B cell (primary cell): ENCODE measurements around the gene CRYBA4. TPM values are rescaled to one million over a fixed set of nuclear protein-coding genes. Genes with fewer than 3 reads are reported as not detected.
A peak's percentile ranks its signal among the peaks of the same experiment; 100 is the strongest.

ENCODE experiments used
- ATAC-seq: fragments of 200-7000 bp; cut with Tn5 transposase; one replicate; pipeline ENCODE4 v1.10.0; 2021; ENCODE audit warnings: low read depth, mild to moderate bottlenecking, moderate number of reproducible peaks, moderate library complexity
- CTCF ChIA-PET: fragments of 350-600 bp; sonication (Branson Sonifier 250); formaldehyde crosslinking; loops from one replicate; lab custom pipeline; 2021; ENCODE audit warnings: antibody characterized with exemption, inconsistent platforms; lab: Charles Lee
- POLR2A ChIA-PET: fragments of 350-600 bp; sonication (Branson Sonifier 250); formaldehyde crosslinking; loops from one replicate; lab custom pipeline; 2021; ENCODE audit warnings: antibody characterized with exemption; lab: Charles Lee
- DNase-seq: peaks from one replicate; pipeline ENCODE4 v3.0.0; 2013
- H2AFZ ChIP-seq: 2 replicates; pipeline ENCODE4 v1.6.1; 2012; ENCODE audit warnings: mild to moderate bottlenecking, low read depth, low read length; ENCODE audit not compliant: insufficient read depth, poor library complexity, severe bottlenecking
- H3K27ac ChIP-seq, 2 donors: 1 replicate in 1 of 2; 2 replicates in 1 of 2; pipeline ENCODE4 v1.5.1; 2012 to 2013; ENCODE audit warnings: low read length in 2 of 2, mild to moderate bottlenecking in 2 of 2, moderate library complexity in 1 of 2
- H3K27me3 ChIP-seq, 4 experiments: fragments of 200-600 bp in 1 of 4; sonication (generic) in 1 of 4; replicated peaks in 1 of 4; 1 replicate in 2 of 4; 2 replicates in 2 of 4; pipeline versions ENCODE4 v1.6.1 to v1.7.0; 2013 to 2016; ENCODE audit warnings: low read length in 3 of 4, mild to moderate bottlenecking in 2 of 4, mixed read lengths in 1 of 4, moderate library complexity in 1 of 4; ENCODE audit not compliant: insufficient read depth in 4 of 4, control insufficient read depth in 3 of 4; ENCODE audit errors: control extremely low read depth in 1 of 4
- H3K36me3 ChIP-seq, 2 experiments: replicated peaks in 1 of 2; 1 replicate in 1 of 2; 2 replicates in 1 of 2; pipeline versions ENCODE4 v1.6.1 to v1.7.1; 2013; ENCODE audit warnings: low read length in 1 of 2; ENCODE audit not compliant: insufficient read depth in 2 of 2, control insufficient read depth in 1 of 2; ENCODE audit errors: control extremely low read depth in 1 of 2, extremely low read depth in 1 of 2
- H3K4me1 ChIP-seq, 2 donors: fragments of 200-600 bp in 1 of 2; sonication (generic) in 1 of 2; 1 replicate in 1 of 2; 2 replicates in 1 of 2; pipeline versions ENCODE4 v1.5.1 to v1.6.1; 2013 to 2017; ENCODE audit warnings: low read length in 2 of 2; ENCODE audit not compliant: control insufficient read depth in 2 of 2, insufficient read depth in 2 of 2
- H3K4me2 ChIP-seq: replicated peaks from 2 replicates; pipeline ENCODE3; 2012; ENCODE audit warnings: mild to moderate bottlenecking, low read depth, low read length; ENCODE audit not compliant: poor library complexity, severe bottlenecking
- H3K4me3 ChIP-seq, 5 experiments: fragments of 200-600 bp in 1 of 5; sonication (generic) in 1 of 5; 1 replicate in 3 of 5; 2 replicates in 2 of 5; pipeline versions ENCODE4 v1.5.1 to v1.7.0; 2011 to 2016; ENCODE audit warnings: low read length in 4 of 5, mild to moderate bottlenecking in 4 of 5, low read depth in 2 of 5, control low read depth in 1 of 5, moderate library complexity in 1 of 5; ENCODE audit not compliant: insufficient read depth in 1 of 5; ENCODE audit errors: control extremely low read depth in 1 of 5, extremely low read depth in 1 of 5
- H3K79me2 ChIP-seq: fragments of 200-600 bp; sonication (generic); one replicate; pipeline ENCODE4 v1.6.0; 2016; ENCODE audit warnings: low read length; ENCODE audit not compliant: control insufficient read depth, insufficient read depth
- H3K9ac ChIP-seq: fragments of 200-600 bp; sonication (generic); 2 replicates; pipeline ENCODE4 v1.6.1; 2017; ENCODE audit warnings: mild to moderate bottlenecking, low read length, moderate library complexity
- H3K9me3 ChIP-seq, 3 donors: one replicate each; pipeline versions ENCODE4 v1.6.1 to v1.7.1; 2013; ENCODE audit warnings: low read length in 2 of 3; ENCODE audit not compliant: control insufficient read depth in 2 of 3, insufficient read depth in 1 of 3; ENCODE audit errors: control extremely low read depth in 1 of 3
- H4K20me1 ChIP-seq: 2 replicates; pipeline ENCODE4 v1.6.0; 2012; ENCODE audit warnings: mild to moderate bottlenecking, low read length; ENCODE audit not compliant: insufficient read depth, control insufficient read depth, poor library complexity, severe bottlenecking
- H3K27ac Mint-ChIP-seq: one replicate; pipeline ENCODE4 v1.8.0; 2021; ENCODE audit warnings: mixed read lengths
- H3K27me3 Mint-ChIP-seq: one replicate; pipeline ENCODE4 v1.8.0; 2021; ENCODE audit warnings: mixed read lengths
- H3K4me1 Mint-ChIP-seq: one replicate; pipeline ENCODE4 v1.8.0; 2021; ENCODE audit warnings: mixed read lengths
- H3K4me3 Mint-ChIP-seq: one replicate; pipeline ENCODE4 v1.8.0; 2021; ENCODE audit warnings: mixed read lengths
- H3K9me3 Mint-ChIP-seq: one replicate; pipeline ENCODE4 v1.8.0; 2022; ENCODE audit warnings: mixed read lengths; ENCODE audit not compliant: insufficient read depth
- EZH2 ChIP-seq: IDR thresholded peaks from 2 replicates; pipeline ENCODE4 v1.6.1; 2012; ENCODE audit warnings: borderline replicate concordance, low read depth, mild to moderate bottlenecking, moderate library complexity, low read length; ENCODE audit not compliant: insufficient read depth, poor library complexity, severe bottlenecking
- WGBS: methylation state at CpG from one replicate; pipeline ENCODE4 v1.1.5; 2013; ENCODE audit warnings: missing lambda C conversion rate; ENCODE audit not compliant: insufficient coverage; 5-methylcytosine and 5-hydroxymethylcytosine counted together
- intact Hi-C: fragments of 100-400 bp; cut with micrococcal nuclease; formaldehyde crosslinking; loops from one replicate; pipeline ENCODE4 v1.10.0; 2022
- polyA plus RNA-seq: library from polyadenylated mRNA; depleted of rRNA; stranded (reverse); fragments of >200 nt; gene quantifications from 2 replicates; pipeline ENCODE4 v1.2.3, GENCODE V29; 2012
- total RNA-seq, 2 donors: library from RNA; stranded (reverse); fragments of 120-200 nt in 1 of 2; gene quantifications; 1 replicate in 1 of 2; 2 replicates in 1 of 2; pipeline versions ENCODE4 v1.2.3 to v1.2.4, GENCODE V29; 2013 to 2022
- TF ChIP-seq, protein P1 (sequence below): fragments of 200-600 bp; IDR thresholded peaks from one replicate; pipeline ENCODE4 v1.8.0; 2022; ENCODE audit warnings: antibody characterized with exemption, mild to moderate bottlenecking

The CRYBA4 gene
- total and polyA plus RNA-seq, 2 donors (not counting 1 experiment from before 2014, with no cell fraction given) = not detected

DNA sequence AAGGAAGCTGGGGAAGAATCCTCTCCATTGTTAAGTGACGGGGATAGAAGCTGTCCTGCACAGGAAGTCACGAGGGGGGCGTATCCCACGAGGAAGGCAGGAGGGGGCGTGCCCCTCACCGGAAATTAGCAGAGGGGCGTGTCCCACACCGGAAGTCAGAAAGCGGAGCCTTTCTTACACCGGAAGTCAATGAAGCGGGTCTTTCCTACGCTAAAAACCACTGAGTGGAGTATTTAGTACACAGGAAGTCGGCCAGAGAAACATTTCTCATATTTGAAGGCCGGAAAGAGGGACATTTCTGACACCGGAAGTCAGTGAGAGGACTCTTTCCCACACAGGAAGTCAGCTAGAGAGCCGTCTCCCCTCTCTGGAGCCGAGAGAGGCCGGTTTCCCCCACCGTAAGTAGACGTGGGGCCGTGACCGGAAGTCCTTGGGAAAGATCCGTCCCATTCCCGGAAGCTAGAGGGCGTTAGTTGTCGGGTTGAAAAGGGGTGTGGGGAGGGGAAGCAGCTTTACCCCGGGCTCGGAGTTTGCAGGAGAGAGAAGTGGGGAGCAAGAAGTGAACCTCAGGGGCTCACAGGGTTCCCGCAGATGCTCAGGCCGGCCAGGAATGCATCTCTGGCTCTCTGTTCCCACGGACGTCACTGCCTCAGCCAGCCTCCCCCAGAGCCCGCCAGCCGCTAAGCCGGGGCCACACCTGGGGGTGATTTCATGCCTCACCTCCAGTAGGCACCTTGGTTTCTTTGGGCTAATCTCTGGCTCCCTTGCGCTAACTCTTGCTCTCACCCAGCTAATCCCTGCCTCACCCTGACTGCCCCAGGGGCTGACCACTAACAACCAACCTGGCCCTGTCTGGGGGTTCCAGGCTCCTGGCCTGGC is 51.1 kb downstream of the CRYBA4 start:
- Histone ChIP-seq H3K36me3 (peaks cover 0 to 4% of the 10 kb centered on the region in 2 experiments), H3K79me2 (peaks cover 38% of the 10 kb centered on the region), H3K27me3 (no peaks in the 10 kb centered on the region), H3K9me3 (peaks cover 0 to 13% (median 0%) of the 10 kb centered on the region in 3 donors), H3K4me3 (peak overlapping the region; percentile 75 to 94 (median 89)), H4K20me1 (peaks cover 29% of the 10 kb centered on the region), H3K9ac (peak overlapping the region; percentile 87), H3K4me2 (peak overlapping the region; percentile 96), H3K4me1 (peaks cover 59 to 88% of the 10 kb centered on the region in 2 donors), H2AFZ (peak overlapping the region; percentile 87), H3K27ac (peak overlapping the region; percentile 93 to 97)
- intact Hi-C loops = loop anchor here (1.0 kb wide), 5 partner anchors 14 to 244 kb away; partner anchors contain the start of genes ASPHD2, HPS4, SRRD and TFIP11
- CTCF ChIA-PET = interaction anchor here (0.8 to 2.6 kb wide), 7 partner anchors 8 to 275 kb away, joined by 3 to 18 read pairs (median 7); no protein-coding TSS in a partner anchor
- peaks cover 87% of the 10 kb centered on the region for H3K4me1 Mint-ChIP-seq
- ATAC-seq = peak; percentile 70
- peak overlapping the region; percentile 99 for H3K27ac Mint-ChIP-seq
- POLR2A ChIA-PET = interaction anchor here (0.6 to 2.4 kb wide), 4 partner anchors 8 to 244 kb away, joined by 3 to 5 read pairs (median 4); partner anchors contain the start of genes ASPHD2, HPS4 and SRRD
- DNase-seq = peak; percentile 94
- peak overlapping the region; percentile 98 for H3K4me3 Mint-ChIP-seq
- WGBS = under 1% methylated on average over 35 of the region's 36 CpGs
- H3K9me3 Mint-ChIP-seq = no peaks in the 10 kb centered on the region
- no peaks in the 10 kb centered on the region for H3K27me3 Mint-ChIP-seq
- TF ChIP-seq, protein P1, sequence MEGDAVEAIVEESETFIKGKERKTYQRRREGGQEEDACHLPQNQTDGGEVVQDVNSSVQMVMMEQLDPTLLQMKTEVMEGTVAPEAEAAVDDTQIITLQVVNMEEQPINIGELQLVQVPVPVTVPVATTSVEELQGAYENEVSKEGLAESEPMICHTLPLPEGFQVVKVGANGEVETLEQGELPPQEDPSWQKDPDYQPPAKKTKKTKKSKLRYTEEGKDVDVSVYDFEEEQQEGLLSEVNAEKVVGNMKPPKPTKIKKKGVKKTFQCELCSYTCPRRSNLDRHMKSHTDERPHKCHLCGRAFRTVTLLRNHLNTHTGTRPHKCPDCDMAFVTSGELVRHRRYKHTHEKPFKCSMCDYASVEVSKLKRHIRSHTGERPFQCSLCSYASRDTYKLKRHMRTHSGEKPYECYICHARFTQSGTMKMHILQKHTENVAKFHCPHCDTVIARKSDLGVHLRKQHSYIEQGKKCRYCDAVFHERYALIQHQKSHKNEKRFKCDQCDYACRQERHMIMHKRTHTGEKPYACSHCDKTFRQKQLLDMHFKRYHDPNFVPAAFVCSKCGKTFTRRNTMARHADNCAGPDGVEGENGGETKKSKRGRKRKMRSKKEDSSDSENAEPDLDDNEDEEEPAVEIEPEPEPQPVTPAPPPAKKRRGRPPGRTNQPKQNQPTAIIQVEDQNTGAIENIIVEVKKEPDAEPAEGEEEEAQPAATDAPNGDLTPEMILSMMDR = peak; percentile 14
- no peak for TF ChIP-seq EZH2
